ENCODE results near the gene ZDHHC4.

The ZDHHC4 gene

DNA sequence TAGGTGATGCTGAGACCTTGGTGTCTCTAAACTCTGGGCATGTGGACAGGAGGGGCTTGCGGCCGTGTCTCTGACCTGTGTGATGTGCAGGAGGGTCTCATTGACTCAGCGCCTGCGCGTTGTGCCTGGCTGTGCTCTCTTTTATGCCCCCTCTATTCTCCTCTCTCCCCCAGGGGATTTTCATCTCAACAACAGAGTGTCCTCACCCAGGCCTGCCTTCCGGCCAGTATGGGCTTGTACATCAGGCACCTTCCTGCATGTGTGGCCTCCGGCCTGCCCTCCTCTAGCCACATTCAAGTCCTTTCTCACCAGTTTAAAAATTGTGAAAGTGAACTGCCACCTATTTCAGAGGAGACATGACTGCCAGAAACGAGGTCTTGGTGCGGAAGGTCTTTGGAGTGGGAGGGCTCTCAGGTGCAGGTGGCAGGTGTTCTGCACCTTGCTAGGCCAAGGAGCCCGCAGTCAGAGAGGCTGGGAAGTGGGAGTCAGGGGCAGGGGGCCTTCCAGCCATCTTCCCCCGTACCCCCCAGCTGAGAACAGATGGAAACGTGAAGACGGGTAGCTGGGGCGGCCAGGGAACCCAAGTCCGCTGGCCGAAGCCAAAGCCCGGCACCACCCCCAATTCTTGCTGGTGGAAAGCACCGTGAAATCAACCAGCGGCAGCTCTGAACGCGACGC lies 12.0 kb downstream of the ZDHHC4 start:
- no peak for DNase-seq
- ATAC-seq (ENCODE audit: insufficient read depth, low read depth): no peak
- Histone ChIP-seq H3K79me2 (ENCODE audit: insufficient read depth, low read length) (peaks cover 33% of the 10 kb centered on the region), H3K4me3 (ENCODE audit: low read depth in 1 of 2, low read length in 2 of 2) (peak overlapping the region in 1 of 2 experiments; percentile 99; a peak in 2 of 4 replicates), H3K4me1 (ENCODE audit: insufficient read depth, low read length) (peaks cover 29% of the 10 kb centered on the region), H3K9ac (ENCODE audit: low read depth, low read length) (peak overlapping the region; percentile 92), H3K4me2 (ENCODE audit: insufficient read depth, low read length) (peak overlapping the region; percentile 76), H3K9me3 (ENCODE audit: insufficient read depth, low read length, severe bottlenecking) (no peaks in the 10 kb centered on the region), H4K20me1 (ENCODE audit: insufficient read depth, low read length) (peaks cover 16% of the 10 kb centered on the region; the same call in 1 of the 2 replicates), H3K27ac (ENCODE audit: low read length) (peak overlapping the region; percentile 36), H3K36me3 (ENCODE audit: insufficient read depth, low read length) (peaks cover 62% of the 10 kb centered on the region), H3K27me3 (ENCODE audit: insufficient read depth, low read length, poor library complexity) (no peaks in the 10 kb centered on the region), H2AFZ (ENCODE audit: low read depth, low read length) (peak overlapping the region; percentile 74)
- TF ChIP-seq, protein P1, sequence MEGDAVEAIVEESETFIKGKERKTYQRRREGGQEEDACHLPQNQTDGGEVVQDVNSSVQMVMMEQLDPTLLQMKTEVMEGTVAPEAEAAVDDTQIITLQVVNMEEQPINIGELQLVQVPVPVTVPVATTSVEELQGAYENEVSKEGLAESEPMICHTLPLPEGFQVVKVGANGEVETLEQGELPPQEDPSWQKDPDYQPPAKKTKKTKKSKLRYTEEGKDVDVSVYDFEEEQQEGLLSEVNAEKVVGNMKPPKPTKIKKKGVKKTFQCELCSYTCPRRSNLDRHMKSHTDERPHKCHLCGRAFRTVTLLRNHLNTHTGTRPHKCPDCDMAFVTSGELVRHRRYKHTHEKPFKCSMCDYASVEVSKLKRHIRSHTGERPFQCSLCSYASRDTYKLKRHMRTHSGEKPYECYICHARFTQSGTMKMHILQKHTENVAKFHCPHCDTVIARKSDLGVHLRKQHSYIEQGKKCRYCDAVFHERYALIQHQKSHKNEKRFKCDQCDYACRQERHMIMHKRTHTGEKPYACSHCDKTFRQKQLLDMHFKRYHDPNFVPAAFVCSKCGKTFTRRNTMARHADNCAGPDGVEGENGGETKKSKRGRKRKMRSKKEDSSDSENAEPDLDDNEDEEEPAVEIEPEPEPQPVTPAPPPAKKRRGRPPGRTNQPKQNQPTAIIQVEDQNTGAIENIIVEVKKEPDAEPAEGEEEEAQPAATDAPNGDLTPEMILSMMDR (IDR thresholded peaks at IDR 0.05; ENCODE audit: borderline replicate concordance, extremely low read depth, low read length, poor library complexity, severe bottlenecking): no peak
- no peak for TF ChIP-seq EZH2 (IDR thresholded peaks at IDR 0.05; ENCODE audit: borderline replicate concordance, low read depth, low read length, severe bottlenecking)

DNA sequence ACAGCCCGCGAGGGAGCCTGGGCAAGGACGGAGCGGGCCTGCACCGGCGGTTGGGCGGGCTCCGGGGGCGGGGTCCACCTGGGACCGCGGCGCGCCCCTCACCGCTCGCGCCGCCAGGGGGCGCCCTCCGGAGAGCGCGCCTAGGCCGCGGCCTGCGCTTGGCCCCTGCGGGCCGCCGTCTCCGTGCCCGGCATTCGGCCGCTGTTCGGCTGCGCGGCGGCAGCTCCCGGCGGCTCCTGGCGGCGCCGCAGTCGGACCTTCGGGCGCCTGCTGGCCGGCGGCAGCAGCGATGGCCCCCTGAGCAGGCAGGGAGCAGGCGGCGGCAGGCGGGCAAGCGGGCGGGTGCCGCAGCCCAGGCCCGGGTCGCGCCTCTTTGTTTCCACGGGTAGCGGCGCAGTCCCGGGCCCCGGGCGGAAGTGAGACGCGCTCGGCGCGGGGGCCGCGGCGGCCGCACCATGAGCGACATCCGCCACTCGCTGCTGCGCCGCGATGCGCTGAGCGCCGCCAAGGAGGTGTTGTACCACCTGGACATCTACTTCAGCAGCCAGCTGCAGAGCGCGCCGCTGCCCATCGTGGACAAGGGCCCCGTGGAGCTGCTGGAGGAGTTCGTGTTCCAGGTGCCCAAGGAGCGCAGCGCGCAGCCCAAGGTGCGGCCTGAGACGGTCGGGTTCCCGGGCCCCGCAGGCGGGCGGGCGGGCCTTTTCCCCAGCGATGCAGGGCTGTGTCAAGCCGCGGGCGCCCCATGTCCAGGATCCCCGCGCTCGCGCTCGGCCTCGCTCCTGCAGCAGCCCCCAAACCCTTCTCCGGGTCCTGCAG lies 12.8 kb downstream of the ZDHHC4 start, which contains the start of gene INTS15:
TSS of gene INTS15 (plus strand) at position 193 of the 816 bp plus-strand sequence. CDS start at position 456, 263 bp downstream.
- Histone ChIP-seq H3K27ac (ENCODE audit: low read length) (peak within 1 kb of the TSS; percentile 90), H3K4me2 (ENCODE audit: insufficient read depth, low read length) (peak within 1 kb of the TSS; percentile 76), H3K4me1 (ENCODE audit: insufficient read depth, low read length) (peaks cover 29% of the 10 kb centered on the region), H4K20me1 (ENCODE audit: insufficient read depth, low read length) (peaks cover 18% of the 10 kb centered on the region; the same call in 1 of the 2 replicates), H3K36me3 (ENCODE audit: insufficient read depth, low read length) (peaks cover 62% of the 10 kb centered on the region), H3K27me3 (ENCODE audit: insufficient read depth, low read length, poor library complexity) (no peaks in the 10 kb centered on the region), H3K4me3 (ENCODE audit: low read depth in 1 of 2, low read length in 2 of 2) (peak within 1 kb of the TSS; percentile 76 to 99), H2AFZ (ENCODE audit: low read depth, low read length) (peak within 1 kb of the TSS; percentile 96), H3K9me3 (ENCODE audit: insufficient read depth, low read length, severe bottlenecking) (no peaks in the 10 kb centered on the region), H3K79me2 (ENCODE audit: insufficient read depth, low read length) (peaks cover 37% of the 10 kb centered on the region), H3K9ac (ENCODE audit: low read depth, low read length) (peak within 1 kb of the TSS; percentile 92)
- TF ChIP-seq, protein P1 (IDR thresholded peaks at IDR 0.05; ENCODE audit: borderline replicate concordance, extremely low read depth, low read length, poor library complexity, severe bottlenecking): peak; percentile 83
- no peak for TF ChIP-seq EZH2 (IDR thresholded peaks at IDR 0.05; ENCODE audit: borderline replicate concordance, low read depth, low read length, severe bottlenecking)
- DNase-seq (peak; percentile 80), ATAC-seq (ENCODE audit: insufficient read depth, low read depth) (peak; percentile 86)

DNA sequence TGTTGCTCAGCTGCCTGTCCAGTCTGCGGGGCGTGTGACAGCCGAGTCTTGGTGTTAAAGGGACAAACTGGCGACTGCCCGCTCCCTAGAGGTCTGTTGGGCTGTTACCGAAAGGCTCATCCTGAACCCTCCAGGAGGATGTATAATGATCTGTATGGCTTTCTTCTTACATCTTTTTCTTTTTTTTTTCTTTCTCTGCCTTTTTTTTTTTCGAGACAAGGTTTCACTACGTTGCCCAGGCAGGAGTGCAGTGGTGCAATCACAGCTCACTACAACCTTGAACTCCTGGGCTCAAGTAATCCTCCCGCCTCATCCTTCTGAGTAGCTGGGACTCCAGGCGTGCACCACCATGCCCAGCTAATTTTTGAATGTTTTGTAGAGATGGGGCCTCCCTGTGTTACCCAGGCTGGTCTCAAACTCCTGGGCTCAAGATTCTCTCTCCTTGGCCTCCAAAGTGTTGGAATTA lies 13.4 kb downstream of the ZDHHC4 start:
- Histone ChIP-seq H3K36me3 (ENCODE audit: insufficient read depth, low read length) (peaks cover 64% of the 10 kb centered on the region), H3K4me3 (ENCODE audit: low read depth in 1 of 2, low read length in 2 of 2) (peak overlapping the region; percentile 76 to 99), H2AFZ (ENCODE audit: low read depth, low read length) (peak overlapping the region; percentile 96), H3K27ac (ENCODE audit: low read length) (peak overlapping the region; percentile 90), H3K79me2 (ENCODE audit: insufficient read depth, low read length) (peaks cover 43% of the 10 kb centered on the region), H3K27me3 (ENCODE audit: insufficient read depth, low read length, poor library complexity) (no peaks in the 10 kb centered on the region), H3K9ac (ENCODE audit: low read depth, low read length) (peak overlapping the region; percentile 92), H4K20me1 (ENCODE audit: insufficient read depth, low read length) (peaks cover 18% of the 10 kb centered on the region; the same call in 1 of the 2 replicates), H3K4me1 (ENCODE audit: insufficient read depth, low read length) (peaks cover 29% of the 10 kb centered on the region), H3K9me3 (ENCODE audit: insufficient read depth, low read length, severe bottlenecking) (no peaks in the 10 kb centered on the region), H3K4me2 (ENCODE audit: insufficient read depth, low read length) (peak overlapping the region; percentile 76)
- peak; percentile 15 for DNase-seq
- TF ChIP-seq, protein P1 (IDR thresholded peaks at IDR 0.05; ENCODE audit: borderline replicate concordance, extremely low read depth, low read length, poor library complexity, severe bottlenecking): no peak
- no peak for TF ChIP-seq EZH2 (IDR thresholded peaks at IDR 0.05; ENCODE audit: borderline replicate concordance, low read depth, low read length, severe bottlenecking)
- ATAC-seq (ENCODE audit: insufficient read depth, low read depth): no peak; the same call in 1 of the 3 replicates

Data from DND-41 (cell line).